NT2/D1 (cell line): Measurements from ENCODE around the gene PTPRT.

Experiments used
- DNase-seq: peaks from one replicate; pipeline ENCODE4 v3.0.0-alpha.2; 2011; ENCODE audit warnings: low read depth, low spot score
- H3K27me3 ChIP-seq: 2 replicates; pipeline ENCODE4 v1.6.0; 2011; ENCODE audit warnings: mild to moderate bottlenecking; ENCODE audit not compliant: insufficient read length, insufficient read depth
- H3K36me3 ChIP-seq: 2 replicates; pipeline ENCODE4 v1.6.1; 2011; ENCODE audit warnings: mild to moderate bottlenecking, low read length, mixed read lengths; ENCODE audit not compliant: insufficient read depth, insufficient read length
- H3K4me1 ChIP-seq: 2 replicates; pipeline ENCODE4 v1.5.1; 2011; ENCODE audit not compliant: insufficient read depth, insufficient read length
- H3K4me3 ChIP-seq: 2 replicates; pipeline ENCODE4 v1.5.1; 2011; ENCODE audit warnings: low read depth; ENCODE audit not compliant: insufficient read length
- H3K9ac ChIP-seq: 2 replicates; pipeline ENCODE4 v1.6.0; 2011; ENCODE audit warnings: low read depth; ENCODE audit not compliant: insufficient read length
- H3K9me3 ChIP-seq: 2 replicates; pipeline ENCODE4 v1.5.1; 2011; ENCODE audit warnings: mild to moderate bottlenecking, low read length; ENCODE audit not compliant: insufficient read depth
- SUZ12 ChIP-seq: IDR thresholded peaks from 2 replicates; pipeline ENCODE4 v1.6.1; 2011; ENCODE audit not compliant: insufficient read length, insufficient read depth; ENCODE audit errors: extremely low read depth
- YY1 ChIP-seq: IDR thresholded peaks from 2 replicates; pipeline ENCODE4 v1.6.1; 2011; ENCODE audit not compliant: insufficient read length, insufficient read depth
- ZNF274 ChIP-seq: IDR thresholded peaks from 2 replicates; pipeline ENCODE4 v1.6.1; 2011; ENCODE audit warnings: mild to moderate bottlenecking, low read depth, low read length

The PTPRT gene

GRCh38 chr20:43011491-43011890, 178.2 kb downstream of the PTPRT start:
- H3K9ac ChIP-seq, result no peak overlapping the region
- DNase-seq, result no peak

GRCh38 chr20:43009532-43009931, 180.2 kb downstream of the PTPRT start:
- Histone ChIP-seq H3K9ac (no peak overlapping the region), H3K36me3 (no peaks in the 10 kb centered on the region), H3K4me3 (no peak overlapping the region), H3K4me1 (no peaks in the 10 kb centered on the region), H3K9me3 (no peaks in the 10 kb centered on the region; the same call in 1 of the 2 replicates), H3K27me3 (no peaks in the 10 kb centered on the region)
- DNase-seq, result no peak
- TF ChIP-seq YY1, result no peak
- TF ChIP-seq ZNF274, result no peak
- no peak for TF ChIP-seq SUZ12

More at GRCh38 chr20:43011491-43011890, 178.2 kb downstream of the PTPRT start:
- Histone ChIP-seq H3K9me3 (no peaks in the 10 kb centered on the region; the same call in 1 of the 2 replicates), H3K4me3 (no peak overlapping the region), H3K36me3 (no peaks in the 10 kb centered on the region), H3K27me3 (no peaks in the 10 kb centered on the region), H3K4me1 (peaks cover 3% of the 10 kb centered on the region)
- no peak for TF ChIP-seq SUZ12
- TF ChIP-seq ZNF274, result no peak
- TF ChIP-seq YY1, result no peak

- no peak overlapping the region for H3K4me3 ChIP-seq
- no peaks in the 10 kb centered on the region for H3K36me3 ChIP-seq
- H3K4me1 ChIP-seq, result no peaks in the 10 kb centered on the region
- no peak for DNase-seq
- no peak for TF ChIP-seq YY1
- no peak for TF ChIP-seq ZNF274
- no peak for TF ChIP-seq SUZ12
- no peak overlapping the region for H3K9ac ChIP-seq
- H3K27me3 ChIP-seq, result no peaks in the 10 kb centered on the region
- H3K9me3 ChIP-seq, result no peaks in the 10 kb centered on the region; the same call in 1 of the 2 replicates
These were observed 182.2 kb downstream of the PTPRT start for GRCh38 chr20:43007525-43007924.

- H3K9ac ChIP-seq, result no peak overlapping the region
- H3K36me3 ChIP-seq, result no peaks in the 10 kb centered on the region
- no peaks in the 10 kb centered on the region for H3K27me3 ChIP-seq
- DNase-seq, result no peak
- H3K4me1 ChIP-seq, result no peaks in the 10 kb centered on the region
- no peak overlapping the region for H3K4me3 ChIP-seq
- TF ChIP-seq YY1 (no peak), ZNF274 (no peak), SUZ12 (no peak)
- H3K9me3 ChIP-seq, result no peaks in the 10 kb centered on the region; the same call in 1 of the 2 replicates
These were observed 182.9 kb downstream of the PTPRT start for GRCh38 chr20:43006651-43007375.

GRCh38 chr20:43003318-43003944, 186.3 kb downstream of the PTPRT start:
- no peaks in the 10 kb centered on the region for H3K9me3 ChIP-seq
- H3K27me3 ChIP-seq, result no peaks in the 10 kb centered on the region
- H3K9ac ChIP-seq, result no peak overlapping the region
- no peak for DNase-seq
- H3K4me1 ChIP-seq, result no peaks in the 10 kb centered on the region
- H3K4me3 ChIP-seq, result no peak overlapping the region
- no peaks in the 10 kb centered on the region for H3K36me3 ChIP-seq
- no peak for TF ChIP-seq ZNF274
- TF ChIP-seq YY1, result no peak
- no peak for TF ChIP-seq SUZ12

GRCh38 chr20:42996141-42996540, 193.6 kb downstream of the PTPRT start:
- Histone ChIP-seq H3K9ac (no peak overlapping the region), H3K4me3 (no peak overlapping the region), H3K36me3 (no peaks in the 10 kb centered on the region), H3K4me1 (no peaks in the 10 kb centered on the region), H3K27me3 (no peaks in the 10 kb centered on the region), H3K9me3 (0 out of 2 replicates have a peak, but pooled peaks cover 5% of the 10 kb centered on the region)
- no peak for DNase-seq
- TF ChIP-seq ZNF274 (no peak), YY1 (no peak), SUZ12 (no peak)

- TF ChIP-seq ZNF274, result no peak
- TF ChIP-seq SUZ12, result no peak
- TF ChIP-seq YY1, result no peak
These were observed 201.4 kb downstream of the PTPRT start for GRCh38 chr20:42988319-42988718.

More at GRCh38 chr20:42988319-42988718, 201.4 kb downstream of the PTPRT start:
- no peak overlapping the region for H3K9ac ChIP-seq
- H3K27me3 ChIP-seq, result no peaks in the 10 kb centered on the region
- peaks cover 5% of the 10 kb centered on the region for H3K4me1 ChIP-seq
- no peaks in the 10 kb centered on the region for H3K36me3 ChIP-seq
- DNase-seq, result no peak
- no peak overlapping the region for H3K4me3 ChIP-seq
- H3K9me3 ChIP-seq, result no peaks in the 10 kb centered on the region
